Pancreas (tissue), 10 donors: ENCODE measurements around the gene IL13. TPM values are rescaled to one million over a fixed set of nuclear protein-coding genes. Genes with fewer than 3 reads are reported as not detected.

Source experiments
- ATAC-seq, 4 donors: fragments of 200-7000 bp; cut with Tn5 transposase; one replicate each; pipeline versions ENCODE4 v1.8.0 to v1.9.1; 2020; ENCODE audit warnings: mild to moderate bottlenecking in 4 of 4, moderate library complexity in 4 of 4
- DNase-seq, 6 donors: peaks; one replicate each; pipeline ENCODE4 v3.0.0-alpha.2; 2020
- FAIRE-seq: peaks from 2 replicates; lab custom pipeline; 2012; peaks lifted over from hg19 to GRCh38; lab: Jason Lieb, UNC
- H3K27ac ChIP-seq, 4 donors: fragments of 200-600 bp; sonication (generic); 1 replicate in 3 of 4; 2 replicates in 1 of 4; pipeline versions ENCODE4 v1.5.0 to v1.8.0; 2020
- H3K27me3 ChIP-seq, 4 donors: fragments of 200-600 bp; one replicate each; pipeline ENCODE4 v1.8.0; 2021
- H3K36me3 ChIP-seq, 3 donors: fragments of 200-600 bp; sonication (generic) in 1 of 3; one replicate each; pipeline versions ENCODE4 v1.5.0 to v1.8.0; 2020 to 2021
- H3K4me1 ChIP-seq, 3 donors: fragments of 200-600 bp; one replicate each; pipeline ENCODE4 v1.8.0; 2021
- H3K4me3 ChIP-seq, 4 donors: fragments of 200-600 bp; sonication (generic) in 2 of 4; one replicate each; pipeline versions ENCODE4 v1.5.0 to v1.8.0; 2020 to 2021
- H3K9me3 ChIP-seq, 4 donors: fragments of 200-600 bp; one replicate each; pipeline ENCODE4 v1.8.0; 2021
- CTCF ChIP-seq, 4 donors: fragments of 200-600 bp; sonication (generic) in 3 of 4; IDR thresholded peaks; one replicate each; pipeline versions ENCODE4 v1.5.0 to v1.8.0; 2021; ENCODE audit warnings: antibody characterized with exemption in 4 of 4
- WGBS, 2 donors: extraction: QIAGEN DNeasy Blood & Tissue Kit; methylation state at CpG; one replicate each; pipeline ENCODE4 v1.1.7; 2013; 5-methylcytosine and 5-hydroxymethylcytosine counted together
- intact Hi-C, 3 donors: fragments of 100-400 bp; cut with DNase I; formaldehyde crosslinking; loops; one replicate each; pipeline versions ENCODE4 v1.11.1 to v1.14.2; 2022
- polyA plus RNA-seq, 2 donors: library from polyadenylated mRNA; stranded (reverse); fragments of 200-250 nt; gene quantifications; one replicate each; pipeline ENCODE4 v1.2.3, GENCODE V29; 2013
- total RNA-seq, 6 donors: library from RNA; stranded (reverse); fragmentation: NEBNext Ultra II Directional in 4 of 6; extraction: Animal tissue kit (Norgen Biotek cat#: 25700) in 4 of 6; gene quantifications; one replicate each; pipeline versions ENCODE4 v1.2.1 to v1.2.4, GENCODE V29; 2021 to 2023
- donor health status: healthy with polysubstance abuse.
- donor health status: DM: no; HTN: no; CAD: no; lungs with moderate emphysema.
- donor health status: DM: no; HTN: no; CAD: no.
- donor health status: control.
- donor health status: control.
- donor health status: Bipolar disorder and iron deficiency.
- donor health status: DM: yes; HTN: yes; CAD: no.
- donor health status: DM: no; HTN: no; CAD: no.
- donor health status: DM: no; HTN: no; CAD: no.
- donor health status: DM: yes; HTN: yes; CAD: no.

Gene IL13
- total RNA-seq: not detected
- under 1 TPM in 1 of 2 donors, not detected in 1; 0.07 TPM for polyA plus RNA-seq

- 93 to 97% methylated on average over 12 of the region's 12 CpGs for WGBS, 2 donors
- H3K27me3 ChIP-seq: peaks cover 0 to 9% (median 0%) of the 10 kb centered on the region in 4 donors
- no peak for TF ChIP-seq CTCF (IDR thresholded peaks at IDR 0.05)
- H3K9me3 ChIP-seq: no peaks in the 10 kb centered on the region
- no peaks in the 10 kb centered on the region for H3K36me3 ChIP-seq
- ATAC-seq: no peak
- DNase-seq: no peak
- H3K4me1 ChIP-seq: no peaks in the 10 kb centered on the region
- H3K4me3 ChIP-seq: no peak within 1 kb of the TSS
- no peak for FAIRE-seq
- intact Hi-C loops: no loop called here
- no peak within 1 kb of the TSS for H3K27ac ChIP-seq
Observed at GRCh38 chr5:132657676-132658380, at the start of gene IL13. Gene IL13 (plus strand): TSS chr5:132658173. CDS start chr5:132658187, 14 bp downstream.

- Histone ChIP-seq H3K27me3 (no peaks in the 10 kb centered on the region), H3K9me3 (no peaks in the 10 kb centered on the region), H3K27ac (no peak overlapping the region), H3K4me3 (no peak overlapping the region), H3K36me3 (peaks cover 2 to 29% (median 17%) of the 10 kb centered on the region in 3 donors), H3K4me1 (no peaks in the 10 kb centered on the region)
- FAIRE-seq (no peak), DNase-seq (no peak), ATAC-seq (no peak)
- intact Hi-C loops: no loop called here
- TF ChIP-seq CTCF (IDR thresholded peaks at IDR 0.05): no peak
- 99 to 100% methylated on average over 2 of the region's 2 CpGs for WGBS, 2 donors
Observed at GRCh38 chr5:132611965-132612364, 46.0 kb upstream of the IL13 start.

GRCh38 chr5:132612846-132613245 is 45.1 kb upstream of the IL13 start:
- H3K27ac ChIP-seq: no peak overlapping the region
- intact Hi-C loops: no loop called here
- H3K9me3 ChIP-seq: no peaks in the 10 kb centered on the region
- no peak for ATAC-seq
- no peak for TF ChIP-seq CTCF (IDR thresholded peaks at IDR 0.05)
- 69 to 81% methylated on average over 1 of the region's 1 CpG for WGBS, 2 donors
- H3K27me3 ChIP-seq: no peaks in the 10 kb centered on the region
- FAIRE-seq: no peak
- peaks cover 2 to 29% (median 19%) of the 10 kb centered on the region in 3 donors for H3K36me3 ChIP-seq
- H3K4me1 ChIP-seq: no peaks in the 10 kb centered on the region
- no peak for DNase-seq
- H3K4me3 ChIP-seq: no peak overlapping the region

GRCh38 chr5:132621699-132622098 is 36.3 kb upstream of the IL13 start:
- H3K4me1 ChIP-seq: peaks cover 0 to 8% (median 0%) of the 10 kb centered on the region in 3 donors
- no peak overlapping the region for H3K27ac ChIP-seq
- H3K9me3 ChIP-seq: no peaks in the 10 kb centered on the region
- ATAC-seq: no peak
- peaks cover 0 to 12% (median 9%) of the 10 kb centered on the region in 3 donors for H3K36me3 ChIP-seq
- H3K27me3 ChIP-seq: no peaks in the 10 kb centered on the region
- no peak for TF ChIP-seq CTCF (IDR thresholded peaks at IDR 0.05)
- FAIRE-seq: no peak
- H3K4me3 ChIP-seq: no peak overlapping the region
- intact Hi-C loops: no loop called here
- no peak for DNase-seq

- peak overlapping the region in 1 of 4 donors; percentile 35 for H3K27ac ChIP-seq
Observed at GRCh38 chr5:132622608-132623007, 35.4 kb upstream of the IL13 start.

More at GRCh38 chr5:132622608-132623007, 35.4 kb upstream of the IL13 start:
- intact Hi-C loops: no loop called here
- Histone ChIP-seq H3K4me1 (peaks cover 0 to 8% (median 0%) of the 10 kb centered on the region in 3 donors), H3K9me3 (no peaks in the 10 kb centered on the region), H3K27me3 (no peaks in the 10 kb centered on the region), H3K36me3 (peaks cover 0 to 9% (median 9%) of the 10 kb centered on the region in 3 donors), H3K4me3 (no peak overlapping the region)
- FAIRE-seq (no peak), DNase-seq (no peak), ATAC-seq (peak in 2 of 4 donors; percentile 55 to 79)
- no peak for TF ChIP-seq CTCF (IDR thresholded peaks at IDR 0.05)
